GM12891 (cell line): ENCODE data around the gene HMCN1.

ENCODE experiments used
- POLR2A ChIP-seq: IDR thresholded peaks from 2 replicates; pipeline ENCODE4 v1.6.1; 2011; ENCODE audit warnings: low read depth, low read length, control low read depth
- POLR2AphosphoS5 ChIP-seq: IDR thresholded peaks from 2 replicates; pipeline ENCODE4 v1.6.1; 2011; ENCODE audit warnings: low read depth, low read length, control low read depth
- TAF1 ChIP-seq: IDR thresholded peaks from 2 replicates; pipeline ENCODE4 v1.6.1; 2011; ENCODE audit warnings: low read depth, low read length, control low read depth

DNA sequence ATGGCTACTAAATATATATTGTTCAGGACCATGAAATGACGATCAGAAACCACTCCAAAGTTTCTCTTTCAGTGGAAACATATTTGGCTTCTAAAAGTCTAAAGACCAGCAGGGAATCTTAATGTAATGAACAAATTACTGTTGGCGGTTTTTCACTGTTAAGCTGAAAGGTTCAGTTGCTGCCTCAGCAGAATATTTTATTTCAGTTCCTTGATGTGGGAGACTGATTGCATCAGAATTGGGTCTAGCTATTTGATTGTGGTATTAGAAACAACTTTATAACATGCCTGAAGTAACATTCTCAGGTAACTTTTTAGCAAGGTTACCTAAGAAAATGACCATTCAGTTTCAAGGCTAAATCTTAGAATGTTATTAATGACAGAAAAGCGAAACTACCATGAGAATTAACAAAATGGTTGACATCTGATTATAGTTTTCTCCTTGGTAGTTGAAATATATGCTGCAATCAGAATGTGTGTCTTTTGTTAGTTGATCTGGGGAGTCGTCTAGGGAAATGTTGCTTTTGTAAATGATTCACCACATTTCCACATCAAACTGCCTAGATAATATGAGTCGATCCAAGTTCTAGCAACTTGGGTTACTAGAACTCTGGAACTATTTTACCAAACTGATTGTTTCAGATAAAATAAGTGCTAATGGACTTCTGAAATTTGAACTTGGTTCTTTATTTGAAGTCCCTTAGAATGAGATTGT is 200.4 kb downstream of the HMCN1 start:
- TF ChIP-seq TAF1 (no peak), POLR2A (no peak), POLR2AphosphoS5 (no peak)
